K562 (cell line): ENCODE measurements around the gene PTGIR. TPM values are rescaled to one million over a fixed set of nuclear protein-coding genes. Genes with fewer than 3 reads are reported as not detected.

Experiments used
- CAMTA2 ChIP-seq: fragments of 250-450 bp; sonication (Bioruptor Pico); conservative IDR thresholded peaks from 2 replicates; pipeline ENCODE4 v1.5.1; 2022
- CCNT2 ChIP-seq: IDR thresholded peaks from 2 replicates; pipeline ENCODE4 v1.6.1; 2011; ENCODE audit warnings: borderline replicate concordance, low read depth, mild to moderate bottlenecking, moderate library complexity, mixed read lengths, low read length; ENCODE audit not compliant: insufficient read length; ENCODE audit errors: extremely low read depth
- ELF4 ChIP-seq: fragments of 450-650 bp; formaldehyde crosslinking; IDR thresholded peaks from 2 replicates; pipeline ENCODE4 v1.4.0; 2022; ENCODE audit warnings: missing genetic modification characterization
- FOXJ2 ChIP-seq: fragments of 200-800 bp; sonication (Bioruptor generic); IDR thresholded peaks from 2 replicates; pipeline ENCODE4 v1.6.1; 2016; ENCODE audit warnings: missing genetic modification characterization, missing compliant biosample characterization
- KLF13 ChIP-seq: fragments of 450-650 bp; IDR thresholded peaks from 2 replicates; pipeline ENCODE4 v1.6.1; 2016; ENCODE audit warnings: missing genetic modification characterization, low read depth, mild to moderate bottlenecking, missing compliant biosample characterization, moderate library complexity, borderline replicate concordance
- RUNX1 ChIP-seq: sonication (generic); IDR thresholded peaks from 2 replicates; pipeline ENCODE4 v1.6.1; 2016; ENCODE audit warnings: antibody characterized with exemption, low read depth
- TAF1 ChIP-seq: IDR thresholded peaks from 2 replicates; pipeline ENCODE4 v1.6.1; 2011; ENCODE audit warnings: mild to moderate bottlenecking, low read length, moderate library complexity; ENCODE audit not compliant: insufficient read depth, control insufficient read depth, severe bottlenecking; ENCODE audit errors: extremely low read depth
- TRIM24 ChIP-seq, 2 experiments: fragments of 450-650 bp; IDR thresholded peaks; 2 replicates each; pipeline ENCODE4 v1.6.1; 2016
- YY1 ChIP-seq, 3 experiments: IDR thresholded peaks; 2 replicates each; pipeline ENCODE4 v1.6.1; 2011; ENCODE audit warnings: low read length in 2 of 3, mild to moderate bottlenecking in 2 of 3, moderate library complexity in 2 of 3, borderline replicate concordance in 1 of 3, control low read depth in 1 of 3, low read depth in 1 of 3; ENCODE audit not compliant: insufficient read depth in 3 of 3, insufficient replicate concordance in 2 of 3, control insufficient read depth in 1 of 3, insufficient read length in 1 of 3; ENCODE audit errors: extremely low read depth in 1 of 3
- ZBTB7A ChIP-seq: IDR thresholded peaks from 2 replicates; pipeline ENCODE4 v1.6.1; 2011; ENCODE audit warnings: low read depth, mild to moderate bottlenecking, low read length, moderate library complexity, borderline replicate concordance; ENCODE audit not compliant: control insufficient read depth
- ZBTB9 ChIP-seq: fragments of 450-650 bp; formaldehyde crosslinking; IDR thresholded peaks from 2 replicates; pipeline ENCODE4 v1.4.0; 2020; ENCODE audit warnings: mild to moderate bottlenecking, moderate library complexity
- ZHX1 ChIP-seq: fragments of 150-350 bp; conservative IDR thresholded peaks from 2 replicates; pipeline ENCODE4 v1.6.1; 2014; ENCODE audit warnings: low read length
- ZNF436 ChIP-seq: fragments of 250-450, 450-650 bp; sonication (Bioruptor Pico); formaldehyde crosslinking; IDR thresholded peaks from 2 replicates; pipeline ENCODE4 v1.7.0; 2020; ENCODE audit warnings: mild to moderate bottlenecking
- polyA plus RNA-seq, 8 experiments: library from polyadenylated mRNA; depleted of rRNA in 4 of 8; stranded (reverse) in 5 of 8; unstranded in 3 of 8; fragments of >200 nt; fragmentation: Nextera tagmentation in 2 of 8; fragmentation: Illumina TruSeq in 1 of 8; extraction: Ambion mirVana in 2 of 8; extraction: Trizol in 1 of 8; gene quantifications; 2 replicates each; pipeline versions ENCODE4 v1.2.1 to v1.2.3, GENCODE V29; 2011 to 2014; ENCODE audit warnings: inconsistent platforms in 1 of 8, missing spikeins in 1 of 8
- total RNA-seq, 7 experiments: library from RNA; depleted of rRNA in 6 of 7; stranded (reverse); fragments of >200 nt in 6 of 7; fragmentation: Illumina TruSeq in 2 of 7; extraction: Trizol in 2 of 7; gene quantifications; 2 replicates each; pipeline versions ENCODE4 v1.2.1 to v1.2.3, GENCODE V29; 2011 to 2021; ENCODE audit warnings: low replicate concordance in 1 of 7
- TF ChIP-seq, protein P1 (sequence below): fragments of 250-450 bp; sonication (Bioruptor Pico); IDR thresholded peaks from 2 replicates; pipeline ENCODE4 v1.8.0; 2021; ENCODE audit warnings: mild to moderate bottlenecking, moderate library complexity
- TF ChIP-seq, protein P2 (sequence below): fragments of 250-450 bp; sonication (Bioruptor Pico); IDR thresholded peaks from 2 replicates; pipeline ENCODE4 v1.5.0; 2021; ENCODE audit warnings: mild to moderate bottlenecking, borderline replicate concordance

Gene PTGIR
- total and polyA plus RNA-seq, 9 of the 15 experiments (the other 6 are each of a cell fraction or from before 2014, with no cell fraction given): 0.11 to 3.4 (median 1.1) TPM; not detected in 1

- TF ChIP-seq CCNT2: no peak
- no peak for TF ChIP-seq KLF13 (tag)
- no peak for TF ChIP-seq CAMTA2 (CRISPR knock-in tag)
- TF ChIP-seq ZHX1: no peak
- 0 out of 4 replicates have a peak, but pooled peaks of 1 of the 2 experiments have one; percentile 13 for TF ChIP-seq TRIM24 (IDR thresholded peaks at IDR 0.05)
- TF ChIP-seq YY1 (IDR thresholded peaks at IDR 0.05; ENCODE audit: borderline replicate concordance in 1 of 3, control insufficient read depth in 1 of 3, extremely low read depth in 1 of 3, insufficient read depth in 3 of 3, insufficient read length in 1 of 3, insufficient replicate concordance in 2 of 3, low read depth in 1 of 3, low read length in 2 of 3): no peak
- TF ChIP-seq, protein P1, sequence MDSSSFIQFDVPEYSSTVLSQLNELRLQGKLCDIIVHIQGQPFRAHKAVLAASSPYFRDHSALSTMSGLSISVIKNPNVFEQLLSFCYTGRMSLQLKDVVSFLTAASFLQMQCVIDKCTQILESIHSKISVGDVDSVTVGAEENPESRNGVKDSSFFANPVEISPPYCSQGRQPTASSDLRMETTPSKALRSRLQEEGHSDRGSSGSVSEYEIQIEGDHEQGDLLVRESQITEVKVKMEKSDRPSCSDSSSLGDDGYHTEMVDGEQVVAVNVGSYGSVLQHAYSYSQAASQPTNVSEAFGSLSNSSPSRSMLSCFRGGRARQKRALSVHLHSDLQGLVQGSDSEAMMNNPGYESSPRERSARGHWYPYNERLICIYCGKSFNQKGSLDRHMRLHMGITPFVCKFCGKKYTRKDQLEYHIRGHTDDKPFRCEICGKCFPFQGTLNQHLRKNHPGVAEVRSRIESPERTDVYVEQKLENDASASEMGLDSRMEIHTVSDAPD: no peak
- TF ChIP-seq, protein P2, sequence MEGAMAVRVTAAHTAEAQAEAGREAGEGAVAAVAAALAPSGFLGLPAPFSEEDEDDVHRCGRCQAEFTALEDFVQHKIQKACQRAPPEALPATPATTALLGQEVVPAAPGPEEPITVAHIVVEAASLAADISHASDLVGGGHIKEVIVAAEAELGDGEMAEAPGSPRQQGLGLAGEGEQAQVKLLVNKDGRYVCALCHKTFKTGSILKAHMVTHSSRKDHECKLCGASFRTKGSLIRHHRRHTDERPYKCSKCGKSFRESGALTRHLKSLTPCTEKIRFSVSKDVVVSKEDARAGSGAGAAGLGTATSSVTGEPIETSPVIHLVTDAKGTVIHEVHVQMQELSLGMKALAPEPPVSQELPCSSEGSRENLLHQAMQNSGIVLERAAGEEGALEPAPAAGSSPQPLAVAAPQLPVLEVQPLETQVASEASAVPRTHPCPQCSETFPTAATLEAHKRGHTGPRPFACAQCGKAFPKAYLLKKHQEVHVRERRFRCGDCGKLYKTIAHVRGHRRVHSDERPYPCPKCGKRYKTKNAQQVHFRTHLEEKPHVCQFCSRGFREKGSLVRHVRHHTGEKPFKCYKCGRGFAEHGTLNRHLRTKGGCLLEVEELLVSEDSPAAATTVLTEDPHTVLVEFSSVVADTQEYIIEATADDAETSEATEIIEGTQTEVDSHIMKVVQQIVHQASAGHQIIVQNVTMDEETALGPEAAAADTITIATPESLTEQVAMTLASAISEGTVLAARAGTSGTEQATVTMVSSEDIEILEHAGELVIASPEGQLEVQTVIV (CRISPR knock-in tag): no peak
- no peak for TF ChIP-seq FOXJ2
- peak; percentile 34; the same call in 1 of the 2 replicates for TF ChIP-seq ZBTB7A
- TF ChIP-seq TAF1: no peak
- TF ChIP-seq ZBTB9: 0 out of 2 replicates have a peak, but pooled peaks have one; percentile 40
- no peak for TF ChIP-seq ELF4
- no peak for TF ChIP-seq ZNF436 (CRISPR knock-in tag)
- no peak for TF ChIP-seq RUNX1
Measured at GRCh38 chr19:46639358-46640182, 14.7 kb upstream of the PTGIR start (continued).
